Fibroblast of lung (primary cell): ENCODE measurements around the gene STK36.

Experiments used
- CTCF ChIP-seq, 2 donors: IDR thresholded peaks in 1 of 2; conservative IDR thresholded peaks in 1 of 2; 1 replicate in 1 of 2; 2 replicates in 1 of 2; pipeline ENCODE4 v1.5.1; 2011 to 2012; ENCODE audit warnings: low read length in 2 of 2, control low read depth in 1 of 2, inconsistent platforms in 1 of 2, low read depth in 1 of 2, mild to moderate bottlenecking in 1 of 2
- EZH2 ChIP-seq: IDR thresholded peaks from 2 replicates; pipeline ENCODE4 v1.5.1; 2012; ENCODE audit warnings: low read length, control low read depth, mild to moderate bottlenecking; ENCODE audit errors: missing control alignments

GRCh38 chr2:218659258-218659987 is 12.5 kb upstream of the STK36 start, which contains the start of the genes BCS1L and ZNF142:
- TF ChIP-seq CTCF (conservative IDR thresholded peaks at IDR 0.05 in 1 of 2, IDR thresholded peaks at IDR 0.05 in 1 of 2; ENCODE audit: low read depth in 1 of 2, low read length in 2 of 2) (no peak), EZH2 (no peak)
